Stimulated activated CD4-positive, alpha-beta T cell treated with anti-CD3 and anti-CD28 coated beads, Interleukin-12 subunit alpha, Interleukin-12 subunit beta, amount 100 ng/mL, for 24 hours (primary cell): ENCODE measurements around the gene SPANXN3.
"Not testable (repeated sequence)": the region's sequence is repeated elsewhere in the genome, so short reads cannot be mapped to it uniquely, and the experiment has no call there.

ENCODE experiments used
- DNase-seq, 2 experiments: peaks; one replicate each; pipeline ENCODE4 v3.0.0-alpha.2; 2020; ENCODE audit warnings: low read depth in 2 of 2

Gene SPANXN3, protein sequence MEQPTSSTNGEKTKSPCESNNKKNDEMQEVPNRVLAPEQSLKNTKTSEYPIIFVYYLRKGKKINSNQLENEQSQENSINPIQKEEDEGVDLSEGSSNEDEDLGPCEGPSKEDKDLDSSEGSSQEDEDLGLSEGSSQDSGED

DNA sequence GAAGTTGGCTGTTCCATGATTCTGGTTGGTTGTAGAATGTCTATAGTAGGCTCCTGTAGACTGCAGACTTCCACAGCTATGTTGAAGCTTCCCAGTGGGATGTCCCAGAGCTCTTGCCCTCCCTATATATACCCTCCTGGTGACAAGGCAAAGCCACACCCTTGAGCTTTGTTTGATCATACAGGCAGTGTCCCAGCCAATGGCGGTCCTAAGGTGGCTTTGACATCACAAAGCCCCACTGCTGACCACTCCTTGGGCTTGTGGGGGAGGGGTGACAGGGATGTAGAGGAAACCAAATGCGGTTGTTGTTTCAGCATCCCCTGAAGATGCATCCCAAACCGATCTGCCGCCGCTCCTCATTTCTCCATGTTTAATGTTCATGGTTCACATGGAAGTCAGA, at the start of gene SPANXN3:
SPANXN3 (minus strand) TSS at position 101 of the 400 bp plus-strand sequence; CDS start at position 17, 84 bp downstream.
- not testable (repeated sequence) for DNase-seq

DNA sequence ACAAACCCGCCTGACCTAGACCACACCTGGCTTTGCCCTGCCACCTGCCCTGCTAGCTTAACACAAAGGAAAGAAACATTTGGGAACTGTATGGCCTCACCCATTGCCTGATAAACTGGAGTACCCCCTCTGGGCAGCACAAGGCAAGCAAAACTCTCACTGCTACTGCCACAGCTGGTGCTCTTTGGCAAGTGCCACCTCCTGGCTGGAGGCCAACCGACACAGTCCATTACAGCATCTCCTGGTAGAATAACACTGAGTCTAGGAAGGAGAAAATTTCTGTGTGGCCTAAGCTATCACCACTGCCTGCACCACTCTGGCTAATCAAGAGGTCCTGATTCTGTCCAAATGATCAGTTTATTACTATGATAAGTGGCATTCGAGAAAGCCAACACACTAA, 18.9 kb upstream of the SPANXN3 start:
- no peak for DNase-seq

DNA sequence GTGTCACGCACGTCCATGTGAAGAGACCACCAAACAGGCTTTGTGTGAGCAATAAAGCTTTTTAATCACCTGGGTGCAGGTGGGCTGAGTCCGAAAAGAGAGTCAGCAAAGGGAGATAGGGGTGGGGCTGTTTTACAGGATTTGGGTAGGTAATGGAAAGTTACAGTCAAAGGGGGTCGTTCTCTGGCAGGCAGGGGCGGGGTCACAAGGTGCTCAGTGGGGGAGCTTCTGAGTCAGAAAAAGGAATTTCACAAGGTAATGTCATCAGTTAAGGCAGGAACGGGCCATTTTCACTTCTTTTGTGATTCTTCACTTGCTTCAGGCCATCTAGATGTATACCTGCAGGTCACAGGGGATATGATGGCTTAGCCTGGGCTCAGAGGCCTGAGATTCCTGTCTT, 15.1 kb downstream of the SPANXN3 start:
- not testable (repeated sequence) for DNase-seq

DNA sequence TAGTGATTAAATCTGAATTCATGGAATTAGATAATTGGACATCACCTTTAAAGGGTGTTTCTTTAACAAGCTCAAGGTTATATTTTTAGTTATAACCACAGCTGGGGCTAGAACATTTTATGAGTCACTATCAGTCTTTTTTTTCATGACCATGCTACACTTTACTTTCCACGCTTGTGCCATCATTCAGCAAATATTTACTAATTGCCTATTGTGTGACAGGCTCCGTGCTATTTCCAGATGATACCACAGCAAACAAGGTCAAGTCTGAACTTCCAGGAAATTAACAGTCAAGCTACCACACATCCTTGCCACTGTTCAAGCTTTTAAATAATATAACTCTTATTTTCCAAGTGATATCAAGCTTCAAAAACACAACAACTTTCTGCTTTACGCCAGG, 16.5 kb downstream of the SPANXN3 start:
- no peak for DNase-seq

DNA sequence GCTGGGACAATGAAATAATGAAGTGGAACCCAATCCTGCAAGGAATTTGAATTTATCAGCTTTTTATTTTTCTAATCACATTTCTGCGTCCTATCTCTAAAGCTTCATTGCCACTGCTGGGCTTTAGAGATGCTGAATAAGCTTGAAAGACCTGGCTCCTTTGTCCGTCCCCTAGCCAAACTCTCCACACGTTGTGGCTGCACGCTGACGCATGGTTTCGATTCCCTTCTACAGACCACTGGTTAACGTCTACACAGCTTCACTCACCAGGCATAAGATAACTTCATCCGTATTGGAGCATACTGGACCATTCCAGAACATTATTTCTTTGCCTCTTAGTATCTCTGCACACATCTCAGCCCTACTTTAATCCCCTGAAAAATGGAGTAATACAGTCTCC, 31.2 kb downstream of the SPANXN3 start:
- no peak for DNase-seq

DNA sequence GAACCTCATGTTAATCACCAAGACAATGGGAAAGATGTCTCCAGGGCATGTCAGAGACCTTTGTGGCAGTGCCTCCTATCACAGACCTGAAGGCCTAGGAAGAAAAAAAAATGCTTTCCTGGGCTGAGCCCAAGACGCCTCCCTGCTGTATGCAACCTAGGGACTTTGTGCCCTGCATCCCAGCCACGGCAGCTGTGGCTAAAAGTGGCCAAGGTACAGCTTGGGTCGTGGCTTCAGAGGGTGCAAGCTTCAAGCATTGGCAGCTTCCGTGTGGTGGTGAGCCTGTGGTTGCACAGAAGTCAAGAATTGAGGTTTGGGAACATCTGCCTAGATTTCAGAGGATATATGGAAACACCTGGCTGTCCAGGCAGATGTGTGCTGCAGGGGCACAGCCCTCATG, 40.5 kb downstream of the SPANXN3 start:
- no peak for DNase-seq

DNA sequence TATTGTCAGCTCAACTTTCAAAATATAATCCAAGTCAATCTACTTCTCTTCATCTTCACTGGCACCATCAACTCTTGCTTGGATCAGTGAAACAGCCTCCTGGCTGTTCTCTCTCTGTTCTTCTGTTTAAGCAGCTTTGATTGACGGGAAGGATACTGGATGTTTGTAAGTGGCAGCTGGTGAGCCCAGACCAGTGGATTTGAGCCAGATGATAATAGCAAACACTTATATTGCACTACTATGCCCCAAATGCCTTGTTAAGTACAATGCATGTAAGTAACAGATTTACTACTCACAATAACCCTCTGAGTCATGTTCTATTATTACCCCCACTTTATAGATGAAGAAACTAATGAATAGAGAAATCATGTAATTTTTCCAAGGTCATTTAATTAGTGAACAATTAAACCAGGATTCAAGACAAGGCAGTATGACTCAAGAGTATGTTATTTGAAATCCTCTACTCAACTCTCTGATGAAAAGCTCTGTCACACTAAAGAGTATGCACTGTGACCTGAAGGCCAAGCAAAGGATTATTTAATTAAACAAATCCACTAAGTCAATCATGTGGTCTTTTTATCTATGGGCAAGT, 44.8 kb downstream of the SPANXN3 start:
- no peak for DNase-seq

DNA sequence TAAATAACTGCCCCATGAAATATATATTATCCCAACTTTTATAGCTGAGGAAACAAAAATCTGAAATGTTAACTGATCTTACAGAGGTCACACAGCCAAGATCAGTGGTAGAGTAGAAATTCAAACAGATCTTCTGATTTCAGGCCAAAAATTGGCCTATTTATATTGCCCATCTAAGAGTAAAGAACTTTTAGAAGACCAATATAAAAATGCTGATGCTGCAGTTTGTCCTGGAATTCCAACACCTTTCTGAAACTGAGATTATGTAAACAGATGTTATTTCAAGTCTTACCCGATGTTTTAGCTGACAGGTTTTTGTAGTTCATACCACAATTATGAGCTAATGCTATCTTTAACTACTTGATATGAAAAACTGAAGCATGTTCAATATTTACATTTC, 51.1 kb downstream of the SPANXN3 start:
- DNase-seq, result no peak

DNA sequence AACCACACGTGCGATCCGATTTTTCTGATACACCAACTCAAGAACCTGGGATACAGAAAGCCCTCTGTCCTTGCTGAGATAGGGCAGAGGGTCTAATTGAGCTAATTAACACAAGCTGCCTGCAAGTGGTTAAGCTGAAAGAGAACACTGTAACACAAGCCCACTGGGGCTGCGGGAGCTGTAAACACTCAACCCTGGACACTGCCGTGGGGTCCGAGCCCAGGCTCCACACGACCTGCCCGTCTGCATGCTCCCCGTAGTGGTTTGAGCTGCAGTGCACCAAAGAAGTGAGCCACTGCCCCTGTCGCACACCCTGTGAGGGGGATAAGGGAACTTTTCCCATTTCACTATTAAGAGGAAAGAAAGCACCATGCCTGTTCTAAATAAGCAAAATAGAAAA, 54.6 kb downstream of the SPANXN3 start:
- DNase-seq, result no peak

DNA sequence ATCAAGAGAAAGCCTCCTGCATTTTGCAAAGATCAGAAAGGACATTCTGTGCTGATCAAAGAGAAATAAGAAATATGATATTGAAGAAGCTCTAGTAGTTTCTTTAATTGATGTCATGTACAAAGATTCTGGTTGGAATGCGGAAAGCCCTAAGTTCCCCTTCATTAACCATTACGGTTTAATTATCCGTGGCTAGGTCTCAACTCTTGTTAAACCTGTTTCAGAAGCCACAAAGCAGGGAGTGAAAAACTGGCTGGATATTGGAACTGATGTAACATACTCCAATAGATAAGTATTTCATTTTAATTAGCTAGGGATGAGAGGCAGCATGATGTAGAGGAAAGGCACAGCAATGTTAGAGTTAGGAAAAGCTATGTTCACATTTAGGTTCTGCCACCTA, 55.7 kb downstream of the SPANXN3 start:
- DNase-seq, result no peak
